Testis (tissue), 2 donors: ENCODE data around the gene DCTD.

Experiments
- CTCF ChIP-seq, 3 experiments: fragments of 450-650 bp in 2 of 3; fragments of 200-600 bp in 1 of 3; sonication (generic) in 1 of 3; IDR thresholded peaks; one replicate each; pipeline ENCODE4 v1.5.1; 2016 to 2019; ENCODE audit warnings: antibody characterized with exemption in 3 of 3, mild to moderate bottlenecking in 2 of 3, moderate library complexity in 1 of 3
- POLR2A ChIP-seq: fragments of 450-650 bp; IDR thresholded peaks from one replicate; pipeline ENCODE4 v1.6.1; 2017; ENCODE audit warnings: antibody characterized with exemption, mild to moderate bottlenecking, moderate library complexity

GRCh38 chr4:182881914-182882313 is 35.3 kb downstream of the DCTD start:
- TF ChIP-seq POLR2A (no peak), CTCF (IDR thresholded peaks at IDR 0.05) (no peak)
